ENCODE results near the gene AGO4. TPM values are rescaled to one million over a fixed set of nuclear protein-coding genes. Genes with fewer than 3 reads are reported as not detected.
"Not testable (repeated sequence)": the region's sequence is repeated elsewhere in the genome, so short reads cannot be mapped to it uniquely, and the experiment has no call there.

AGO4 gene
- polyA plus RNA-seq, 1 donor, result 19.9 TPM

GRCh38 chr1:35783055-35783583, 24.7 kb upstream of the AGO4 start:
- Histone ChIP-seq H3K9me3 (ENCODE audit: control insufficient read depth, low read depth, low read length) (peaks cover 3% of the 10 kb centered on the region), H3K27me3 (ENCODE audit: control insufficient read depth, insufficient read depth, low read length) (no peaks in the 10 kb centered on the region), H3K4me1 (ENCODE audit: control insufficient read depth, insufficient read depth, low read length) (no peaks in the 10 kb centered on the region), H3K4me3 (ENCODE audit: low read length) (no peak overlapping the region), H3K36me3 (ENCODE audit: control insufficient read depth, insufficient read depth, low read length) (no peaks in the 10 kb centered on the region), H3K27ac (ENCODE audit: low read length) (no peak overlapping the region)
- no peak for DNase-seq
- 100% methylated on average over 1 of the region's 2 CpGs for WGBS (ENCODE audit: insufficient coverage, low lambda C conversion rate)

DNA sequence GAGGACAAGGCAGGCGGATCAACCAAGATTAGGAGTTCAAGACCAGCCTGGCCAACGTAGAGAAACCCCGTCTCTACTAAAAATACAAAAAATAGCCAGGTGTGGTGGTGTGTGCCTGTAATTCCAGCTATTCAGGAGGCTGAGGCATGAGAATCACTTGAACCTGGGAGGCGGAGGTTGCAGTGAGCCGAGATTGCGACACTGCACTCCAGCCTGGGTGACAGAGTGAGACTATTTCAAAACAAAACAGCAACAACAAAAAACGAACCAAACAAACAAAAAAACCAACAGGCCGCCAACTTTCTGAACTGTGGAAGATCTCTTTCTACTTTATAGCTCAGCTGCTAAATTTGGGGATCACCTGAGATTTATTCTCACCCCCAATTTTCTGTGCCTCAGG, 23.5 kb upstream of the AGO4 start:
- not testable (repeated sequence) for H3K9me3 ChIP-seq (ENCODE audit: control insufficient read depth, low read depth, low read length); H3K4me1 ChIP-seq (ENCODE audit: control insufficient read depth, insufficient read depth, low read length); DNase-seq; H3K4me3 ChIP-seq (ENCODE audit: low read length); H3K36me3 ChIP-seq (ENCODE audit: control insufficient read depth, insufficient read depth, low read length); H3K27ac ChIP-seq (ENCODE audit: low read length); H3K27me3 ChIP-seq (ENCODE audit: control insufficient read depth, insufficient read depth, low read length)
- WGBS (ENCODE audit: insufficient coverage, low lambda C conversion rate), result 90% methylated on average over 2 of the region's 8 CpGs

DNA sequence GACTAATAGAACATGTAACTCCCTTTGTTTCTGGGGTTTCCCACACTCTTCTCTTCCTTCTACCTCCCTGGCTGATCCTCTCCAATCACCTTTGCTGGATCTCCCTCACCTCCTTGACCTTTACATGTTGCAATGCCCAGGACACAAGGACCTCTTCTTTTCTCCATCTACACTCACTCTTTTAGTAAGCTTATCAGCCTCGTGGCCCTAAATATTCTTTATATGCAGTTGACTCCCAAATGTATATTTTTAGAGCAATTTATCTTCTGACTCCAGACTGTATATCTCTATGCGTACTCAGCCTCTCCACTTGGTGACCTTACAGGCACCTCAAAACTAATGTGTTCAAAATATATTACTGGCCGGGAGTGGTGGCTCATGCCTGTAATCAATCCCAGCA, 19.7 kb upstream of the AGO4 start:
- Histone ChIP-seq H3K4me3 (ENCODE audit: low read length) (no peak overlapping the region), H3K27ac (ENCODE audit: low read length) (no peak overlapping the region), H3K27me3 (ENCODE audit: control insufficient read depth, insufficient read depth, low read length) (no peaks in the 10 kb centered on the region), H3K36me3 (ENCODE audit: control insufficient read depth, insufficient read depth, low read length) (no peaks in the 10 kb centered on the region), H3K9me3 (ENCODE audit: control insufficient read depth, low read depth, low read length) (peaks cover 3% of the 10 kb centered on the region), H3K4me1 (ENCODE audit: control insufficient read depth, insufficient read depth, low read length) (no peaks in the 10 kb centered on the region)
- 33% methylated on average over 1 of the region's 3 CpGs for WGBS (ENCODE audit: insufficient coverage, low lambda C conversion rate)
- no peak for DNase-seq

GRCh38 chr1:35790670-35791069, 17.1 kb upstream of the AGO4 start:
- H3K9me3 ChIP-seq (ENCODE audit: control insufficient read depth, low read depth, low read length), result no peaks in the 10 kb centered on the region
- DNase-seq, result no peak
- H3K4me1 ChIP-seq (ENCODE audit: control insufficient read depth, insufficient read depth, low read length), result no peaks in the 10 kb centered on the region
- no peaks in the 10 kb centered on the region for H3K27me3 ChIP-seq (ENCODE audit: control insufficient read depth, insufficient read depth, low read length)
- H3K36me3 ChIP-seq (ENCODE audit: control insufficient read depth, insufficient read depth, low read length), result no peaks in the 10 kb centered on the region
- no peak overlapping the region for H3K27ac ChIP-seq (ENCODE audit: low read length)
- WGBS (ENCODE audit: insufficient coverage, low lambda C conversion rate), result 86% methylated on average over 1 of the region's 2 CpGs
- no peak overlapping the region for H3K4me3 ChIP-seq (ENCODE audit: low read length)

DNA sequence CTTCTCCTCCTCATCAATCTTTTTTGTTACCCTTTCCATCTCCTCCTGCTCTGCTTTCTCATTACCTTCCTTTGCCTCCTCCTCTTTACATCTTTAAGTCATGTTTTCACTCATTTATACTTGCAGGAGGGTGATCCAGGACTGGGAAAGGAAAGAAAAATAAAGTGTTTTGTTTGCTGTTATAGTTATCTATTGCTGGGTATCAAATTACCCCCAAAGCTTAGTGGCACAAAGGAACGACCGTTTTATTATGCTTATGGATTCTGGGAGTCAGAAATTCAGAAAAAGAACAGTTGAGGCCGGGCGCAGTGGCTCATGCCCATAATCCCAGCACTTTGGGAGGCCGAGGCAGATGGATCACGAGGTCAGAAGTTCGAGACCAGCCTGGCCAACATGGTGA, 12.5 kb upstream of the AGO4 start:
- WGBS (ENCODE audit: insufficient coverage, low lambda C conversion rate), result no CpG with 5 or more reads among the region's 7 CpGs
- H3K9me3 ChIP-seq (ENCODE audit: control insufficient read depth, low read depth, low read length), result no peaks in the 10 kb centered on the region
- no peaks in the 10 kb centered on the region for H3K4me1 ChIP-seq (ENCODE audit: control insufficient read depth, insufficient read depth, low read length)
- no peaks in the 10 kb centered on the region for H3K27me3 ChIP-seq (ENCODE audit: control insufficient read depth, insufficient read depth, low read length)
- H3K4me3 ChIP-seq (ENCODE audit: low read length), result no peak overlapping the region
- H3K27ac ChIP-seq (ENCODE audit: low read length), result no peak overlapping the region
- no peaks in the 10 kb centered on the region for H3K36me3 ChIP-seq (ENCODE audit: control insufficient read depth, insufficient read depth, low read length)
- DNase-seq, result no peak

DNA sequence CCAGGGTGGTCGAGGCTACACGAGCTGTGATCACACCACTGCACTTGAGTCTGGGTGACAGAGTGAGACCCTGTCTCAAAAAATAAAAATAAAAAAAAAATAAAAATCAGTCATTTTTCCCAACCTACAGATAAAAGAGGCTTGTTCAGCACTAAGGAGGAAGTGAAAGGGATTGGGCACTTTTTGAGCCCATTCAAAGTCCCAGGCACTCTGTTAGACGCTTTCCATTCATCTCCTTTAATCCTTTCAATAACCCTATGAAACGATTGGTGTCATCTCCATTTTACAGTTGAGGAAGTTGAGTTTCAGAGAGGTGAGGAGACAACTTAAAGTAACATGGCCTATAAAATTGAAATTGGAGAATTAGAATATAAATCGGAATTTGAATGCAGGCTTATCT, 10.4 kb upstream of the AGO4 start:
- no peak for DNase-seq
- 100% methylated on average over 2 of the region's 5 CpGs for whole genome bisulfite sequencing (ENCODE audit: insufficient coverage, low lambda C conversion rate)
- Histone ChIP-seq H3K36me3 (ENCODE audit: control insufficient read depth, insufficient read depth, low read length) (no peaks in the 10 kb centered on the region), H3K27me3 (ENCODE audit: control insufficient read depth, insufficient read depth, low read length) (no peaks in the 10 kb centered on the region), H3K4me3 (ENCODE audit: low read length) (no peak overlapping the region), H3K9me3 (ENCODE audit: control insufficient read depth, low read depth, low read length) (no peaks in the 10 kb centered on the region), H3K4me1 (ENCODE audit: control insufficient read depth, insufficient read depth, low read length) (no peaks in the 10 kb centered on the region), H3K27ac (ENCODE audit: low read length) (no peak overlapping the region)

- H3K27me3 ChIP-seq (ENCODE audit: control insufficient read depth, insufficient read depth, low read length); H3K9me3 ChIP-seq (ENCODE audit: control insufficient read depth, low read depth, low read length); H3K27ac ChIP-seq (ENCODE audit: low read length); H3K4me3 ChIP-seq (ENCODE audit: low read length); H3K4me1 ChIP-seq (ENCODE audit: control insufficient read depth, insufficient read depth, low read length); DNase-seq; H3K36me3 ChIP-seq (ENCODE audit: control insufficient read depth, insufficient read depth, low read length): not testable (repeated sequence)
- no CpG with 5 or more reads among the region's 2 CpGs for WGBS (ENCODE audit: insufficient coverage, low lambda C conversion rate)
These were observed 9.8 kb upstream of the AGO4 start for GRCh38 chr1:35798019-35798418.

GRCh38 chr1:35800167-35800887, 7.5 kb upstream of the AGO4 start:
- WGBS (ENCODE audit: insufficient coverage, low lambda C conversion rate), result 100% methylated on average over 1 of the region's 11 CpGs
- H3K36me3 ChIP-seq (ENCODE audit: control insufficient read depth, insufficient read depth, low read length); H3K27ac ChIP-seq (ENCODE audit: low read length): not testable (repeated sequence)

GRCh38 chr1:35808450-35809113, 766 bp downstream of the AGO4 start:
- peak overlapping the region; percentile 72 for H3K27ac ChIP-seq (ENCODE audit: low read length)
- H3K4me1 ChIP-seq (ENCODE audit: control insufficient read depth, insufficient read depth, low read length), result peaks cover 6% of the 10 kb centered on the region
- H3K9me3 ChIP-seq (ENCODE audit: control insufficient read depth, low read depth, low read length), result no peaks in the 10 kb centered on the region
- H3K27me3 ChIP-seq (ENCODE audit: control insufficient read depth, insufficient read depth, low read length), result no peaks in the 10 kb centered on the region
- WGBS (ENCODE audit: insufficient coverage, low lambda C conversion rate), result no CpG with 5 or more reads among the region's 49 CpGs
- H3K36me3 ChIP-seq (ENCODE audit: control insufficient read depth, insufficient read depth, low read length), result no peaks in the 10 kb centered on the region
- peak; percentile 5 to 64 for DNase-seq
- peak overlapping the region; percentile 72 for H3K4me3 ChIP-seq (ENCODE audit: low read length)

More at GRCh38 chr1:35800167-35800887, 7.5 kb upstream of the AGO4 start:
- not testable (repeated sequence) for DNase-seq; H3K4me3 ChIP-seq (ENCODE audit: low read length); H3K9me3 ChIP-seq (ENCODE audit: control insufficient read depth, low read depth, low read length); H3K4me1 ChIP-seq (ENCODE audit: control insufficient read depth, insufficient read depth, low read length); H3K27me3 ChIP-seq (ENCODE audit: control insufficient read depth, insufficient read depth, low read length)

GRCh38 chr1:35809114-35810095, 1.6 kb downstream of the AGO4 start:
- Histone ChIP-seq H3K27ac (ENCODE audit: low read length) (peak overlapping the region; percentile 72), H3K9me3 (ENCODE audit: control insufficient read depth, low read depth, low read length) (no peaks in the 10 kb centered on the region), H3K27me3 (ENCODE audit: control insufficient read depth, insufficient read depth, low read length) (no peaks in the 10 kb centered on the region), H3K4me1 (ENCODE audit: control insufficient read depth, insufficient read depth, low read length) (peaks cover 6% of the 10 kb centered on the region), H3K4me3 (ENCODE audit: low read length) (peak overlapping the region; percentile 72), H3K36me3 (ENCODE audit: control insufficient read depth, insufficient read depth, low read length) (no peaks in the 10 kb centered on the region)
- peak in 1 of 2 donors; percentile 27 for DNase-seq
- 40% methylated on average over 2 of the region's 7 CpGs for WGBS (ENCODE audit: insufficient coverage, low lambda C conversion rate)

Data from large intestine (tissue), 3 donors.